Neural cell (in vitro differentiated cells): ENCODE measurements around the gene MARK3.

Experiments used
- EP300 ChIP-seq: fragments of 450-650 bp; conservative IDR thresholded peaks from 2 replicates; pipeline ENCODE4 v1.6.1; 2014; ENCODE audit warnings: antibody characterized with exemption, mild to moderate bottlenecking, moderate library complexity; ENCODE audit not compliant: poor library complexity, severe bottlenecking
- POLR2AphosphoS5 ChIP-seq: IDR thresholded peaks from 2 replicates; pipeline ENCODE4 v1.6.1; 2012
- REST ChIP-seq: IDR thresholded peaks from 2 replicates; pipeline ENCODE4 v1.6.1; 2012; ENCODE audit warnings: borderline replicate concordance

- no peak for TF ChIP-seq REST
- no peak for TF ChIP-seq EP300
- no peak for TF ChIP-seq POLR2AphosphoS5
These were observed 160.9 kb downstream of the MARK3 start for GRCh38 chr14:103545915-103546651.
